GM13976 (cell line): ENCODE data around the gene F13A1.

Experiments
- DNase-seq: peaks from one replicate; pipeline ENCODE4 v3.0.0; 2012; ENCODE audit warnings: low spot score
- in situ Hi-C: fragments of 300-500 bp; cut with MboI; formaldehyde crosslinking; loops from one replicate; pipeline ENCODE4 v1.12.0; 2022; ENCODE audit warnings: low sequenced_read_pairs, mixed read lengths, inconsistent platforms; ENCODE audit not compliant: unreplicated experiment
- TF ChIP-seq, protein P1 (sequence below): IDR thresholded peaks from 2 replicates; pipeline ENCODE4 v1.5.1; 2012; ENCODE audit warnings: borderline replicate concordance, mild to moderate bottlenecking; ENCODE audit not compliant: insufficient read depth; ENCODE audit errors: extremely low read depth, missing control alignments, control extremely low read depth

Gene F13A1

DNA sequence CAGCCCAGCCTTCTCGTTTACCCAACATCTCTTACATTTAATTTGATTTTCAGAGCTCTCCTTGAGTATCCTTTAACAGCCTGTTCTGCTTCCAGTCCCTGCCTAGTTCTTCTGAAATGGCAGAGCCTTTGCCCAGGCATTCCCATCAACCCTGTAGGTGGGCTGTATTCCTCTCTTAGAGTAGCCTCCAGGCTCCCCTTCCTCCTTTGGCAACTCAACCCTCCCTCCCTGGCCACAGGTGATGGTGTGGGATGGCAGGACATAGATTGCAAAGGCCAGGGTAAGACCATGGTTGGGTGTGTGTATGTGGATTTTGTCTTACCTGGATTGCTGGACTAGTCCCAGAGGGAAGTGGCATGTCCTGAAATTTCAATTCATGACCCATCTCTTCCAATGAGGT lies 125.4 kb downstream of the F13A1 start:
- DNase-seq: no peak
- in situ Hi-C loops: no loop called here

DNA sequence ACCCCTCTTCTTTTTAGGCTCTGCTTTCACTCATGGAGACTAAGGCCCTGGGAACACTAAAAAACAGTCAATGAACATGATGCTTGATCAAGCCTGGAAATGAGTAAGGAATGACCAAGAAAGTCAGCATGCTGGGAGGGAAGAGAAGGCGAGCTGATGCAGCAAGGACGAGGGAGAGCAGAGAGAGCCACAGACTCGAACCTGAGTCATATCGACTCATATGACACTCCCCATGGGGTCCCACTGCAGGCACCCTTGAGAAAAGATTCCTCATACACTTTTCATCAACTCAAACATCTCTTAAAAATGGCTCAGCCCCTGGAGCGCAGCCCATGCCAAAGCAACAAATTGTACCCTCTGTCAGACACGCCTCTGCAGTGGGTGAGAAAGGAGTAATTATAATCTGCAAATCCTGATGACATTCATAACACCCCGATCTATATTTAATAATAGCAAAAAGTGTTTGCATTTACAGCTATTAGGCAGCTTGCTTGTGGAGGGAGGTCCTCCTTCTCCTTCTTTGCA lies 127.2 kb downstream of the F13A1 start:
- DNase-seq: no peak
- in situ Hi-C loops: no loop called here
- TF ChIP-seq, protein P1, sequence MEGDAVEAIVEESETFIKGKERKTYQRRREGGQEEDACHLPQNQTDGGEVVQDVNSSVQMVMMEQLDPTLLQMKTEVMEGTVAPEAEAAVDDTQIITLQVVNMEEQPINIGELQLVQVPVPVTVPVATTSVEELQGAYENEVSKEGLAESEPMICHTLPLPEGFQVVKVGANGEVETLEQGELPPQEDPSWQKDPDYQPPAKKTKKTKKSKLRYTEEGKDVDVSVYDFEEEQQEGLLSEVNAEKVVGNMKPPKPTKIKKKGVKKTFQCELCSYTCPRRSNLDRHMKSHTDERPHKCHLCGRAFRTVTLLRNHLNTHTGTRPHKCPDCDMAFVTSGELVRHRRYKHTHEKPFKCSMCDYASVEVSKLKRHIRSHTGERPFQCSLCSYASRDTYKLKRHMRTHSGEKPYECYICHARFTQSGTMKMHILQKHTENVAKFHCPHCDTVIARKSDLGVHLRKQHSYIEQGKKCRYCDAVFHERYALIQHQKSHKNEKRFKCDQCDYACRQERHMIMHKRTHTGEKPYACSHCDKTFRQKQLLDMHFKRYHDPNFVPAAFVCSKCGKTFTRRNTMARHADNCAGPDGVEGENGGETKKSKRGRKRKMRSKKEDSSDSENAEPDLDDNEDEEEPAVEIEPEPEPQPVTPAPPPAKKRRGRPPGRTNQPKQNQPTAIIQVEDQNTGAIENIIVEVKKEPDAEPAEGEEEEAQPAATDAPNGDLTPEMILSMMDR: no peak

More for the DNA sequence above, 125.4 kb downstream of the F13A1 start:
- TF ChIP-seq, protein P1: no peak

DNA sequence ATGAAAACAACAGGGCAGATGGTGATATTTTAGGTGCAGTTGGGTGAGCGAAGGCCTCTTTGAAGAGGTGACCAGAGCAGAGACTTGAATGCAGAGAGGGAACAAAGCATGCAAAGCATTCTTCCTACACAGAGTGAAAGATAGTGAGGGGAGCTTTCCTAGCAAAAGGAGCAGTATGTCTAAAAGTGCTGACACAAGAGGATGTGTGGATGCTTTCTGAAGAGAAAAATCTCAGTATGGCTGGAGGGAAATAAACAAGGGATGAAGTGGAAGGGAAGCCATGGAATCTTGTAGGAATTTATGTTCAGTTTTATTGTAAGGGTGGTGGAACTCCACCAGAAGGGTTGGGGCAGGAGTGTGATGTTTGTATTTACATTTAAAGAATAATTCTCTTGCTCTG lies 128.6 kb downstream of the F13A1 start:
- TF ChIP-seq, protein P1: no peak
- no peak for DNase-seq
- in situ Hi-C loops: no loop called here

DNA sequence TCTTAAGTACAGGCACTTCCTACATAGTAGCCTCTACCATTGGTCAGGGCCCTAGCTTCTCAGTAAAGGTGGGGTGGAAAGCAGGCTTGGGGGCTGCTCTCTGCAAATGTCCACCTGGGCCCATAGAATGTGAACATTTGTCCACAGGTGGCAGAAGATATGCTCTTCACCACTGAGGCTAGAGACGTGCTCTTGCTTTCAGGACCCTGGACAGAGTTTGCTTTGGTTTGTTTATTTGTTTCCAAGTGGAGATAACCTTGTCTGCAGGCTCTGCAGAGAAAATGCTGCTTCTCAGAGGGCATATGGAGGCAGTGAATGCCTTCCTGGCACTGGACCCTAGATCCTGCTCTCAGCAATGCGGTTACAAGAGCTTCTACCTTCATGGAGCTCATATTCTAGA lies 129.0 kb downstream of the F13A1 start:
- peak; percentile 27 for DNase-seq
- in situ Hi-C loops: no loop called here
- TF ChIP-seq, protein P1: no peak

DNA sequence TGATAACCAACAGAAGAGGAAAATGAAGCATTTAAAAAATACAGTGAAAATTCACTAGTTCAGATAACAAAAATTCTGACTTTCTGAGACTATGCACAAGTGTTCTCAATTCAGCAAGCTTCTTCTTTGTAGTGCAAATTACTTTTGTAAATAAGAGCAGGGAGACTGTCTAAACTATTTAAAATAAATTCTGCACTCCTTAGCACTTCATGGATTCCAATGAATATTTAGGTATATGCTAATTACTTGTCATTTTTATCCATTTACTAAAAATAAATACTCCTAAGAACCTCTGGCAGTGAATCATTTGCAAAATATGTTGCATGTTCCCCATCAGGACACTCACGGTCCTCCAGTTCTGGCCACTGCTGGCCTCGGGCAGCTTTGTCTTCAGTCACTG lies 139.8 kb downstream of the F13A1 start:
- TF ChIP-seq, protein P1: no peak
- no peak for DNase-seq
- in situ Hi-C loops: no loop called here

DNA sequence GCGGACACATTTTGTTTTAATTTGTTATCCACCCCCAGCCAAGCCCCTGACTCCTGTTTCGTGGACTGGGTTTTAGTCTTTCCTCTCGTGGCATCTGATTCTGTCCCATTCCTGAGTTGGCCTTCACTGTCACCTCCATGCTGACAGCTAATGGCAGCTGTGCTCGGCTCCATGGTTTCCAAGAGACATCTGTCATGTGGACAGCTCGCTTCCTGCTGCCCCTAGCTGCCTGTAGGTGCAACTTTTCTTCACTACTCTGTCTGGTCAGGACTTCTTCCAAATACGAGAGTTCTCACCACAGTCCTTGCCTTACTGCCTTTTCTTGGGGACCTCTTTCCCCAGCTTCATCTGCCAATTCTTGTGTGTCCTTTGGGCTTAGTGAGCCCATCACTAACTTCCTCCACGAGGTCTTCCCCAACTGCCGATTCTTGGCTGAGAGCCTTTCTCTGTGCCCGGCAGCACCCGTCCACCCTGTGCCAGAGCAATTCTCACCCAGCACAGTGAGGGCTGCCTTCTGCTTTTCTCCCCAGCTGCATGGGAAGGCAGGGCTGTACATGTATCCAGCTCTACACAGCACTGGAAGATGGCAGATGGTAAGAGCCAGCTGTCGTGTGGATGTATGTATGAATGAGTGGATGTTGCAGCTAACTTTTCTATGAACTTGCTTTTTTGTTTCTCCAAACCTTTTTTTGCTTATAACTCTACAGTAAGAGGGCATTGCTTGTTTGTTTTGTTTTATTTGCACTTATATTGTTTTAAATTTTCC lies 140.4 kb downstream of the F13A1 start:
- DNase-seq: no peak
- TF ChIP-seq, protein P1: no peak
- in situ Hi-C loops: no loop called here
